ENCODE measurements around the gene CERKL.

CERKL gene

GRCh38 chr2:181672255-181673008 is 15.5 kb upstream of the CERKL start:
- Histone ChIP-seq H3K27me3 (ENCODE audit: insufficient read depth, low read depth) (no peaks in the 10 kb centered on the region), H3K79me2 (ENCODE audit: insufficient read depth, low read depth) (no peaks in the 10 kb centered on the region), H3K27ac (no peak overlapping the region), H3K4me1 (ENCODE audit: low read depth, poor library complexity, severe bottlenecking) (no peaks in the 10 kb centered on the region), H3K4me2 (no peak overlapping the region), H4K20me1 (ENCODE audit: insufficient read depth) (no peaks in the 10 kb centered on the region), H3K36me3 (ENCODE audit: insufficient read depth) (no peaks in the 10 kb centered on the region), H2AFZ (ENCODE audit: low read depth) (no peak overlapping the region), H3K4me3 (IDR thresholded peaks at IDR 0.05; ENCODE audit: insufficient read depth, low read depth, low read length) (no peak overlapping the region), H3K9ac (no peak overlapping the region)
- no peak for TF ChIP-seq CTCF (conservative IDR thresholded peaks at IDR 0.05; ENCODE audit: low read depth, low read length)

- no peaks in the 10 kb centered on the region for H3K36me3 ChIP-seq (ENCODE audit: insufficient read depth)
- no peaks in the 10 kb centered on the region for H3K4me1 ChIP-seq (ENCODE audit: low read depth, poor library complexity, severe bottlenecking)
- no peak overlapping the region for H3K27ac ChIP-seq
- TF ChIP-seq CTCF (conservative IDR thresholded peaks at IDR 0.05; ENCODE audit: low read depth, low read length) = no peak
- no peak overlapping the region for H2AFZ ChIP-seq (ENCODE audit: low read depth)
- no peak overlapping the region for H3K4me3 ChIP-seq (IDR thresholded peaks at IDR 0.05; ENCODE audit: insufficient read depth, low read depth, low read length)
- no peak overlapping the region for H3K4me2 ChIP-seq
- H4K20me1 ChIP-seq (ENCODE audit: insufficient read depth) = no peaks in the 10 kb centered on the region
- no peak overlapping the region for H3K9ac ChIP-seq
- H3K79me2 ChIP-seq (ENCODE audit: insufficient read depth, low read depth) = no peaks in the 10 kb centered on the region
- no peaks in the 10 kb centered on the region for H3K27me3 ChIP-seq (ENCODE audit: insufficient read depth, low read depth)
These were observed 13.7 kb upstream of the CERKL start for GRCh38 chr2:181670632-181671031.

GRCh38 chr2:181667234-181667633 is 10.3 kb upstream of the CERKL start:
- no peak overlapping the region for H2AFZ ChIP-seq (ENCODE audit: low read depth)
- H3K4me2 ChIP-seq = no peak overlapping the region
- no peaks in the 10 kb centered on the region for H3K79me2 ChIP-seq (ENCODE audit: insufficient read depth, low read depth)
- H3K27me3 ChIP-seq (ENCODE audit: insufficient read depth, low read depth) = no peaks in the 10 kb centered on the region
- no peak overlapping the region for H3K4me3 ChIP-seq (IDR thresholded peaks at IDR 0.05; ENCODE audit: insufficient read depth, low read depth, low read length)
- no peak overlapping the region for H3K9ac ChIP-seq
- no peak overlapping the region for H3K27ac ChIP-seq
- no peaks in the 10 kb centered on the region for H3K4me1 ChIP-seq (ENCODE audit: low read depth, poor library complexity, severe bottlenecking)
- H3K36me3 ChIP-seq (ENCODE audit: insufficient read depth) = no peaks in the 10 kb centered on the region
- no peaks in the 10 kb centered on the region for H4K20me1 ChIP-seq (ENCODE audit: insufficient read depth)
- no peak for TF ChIP-seq CTCF (conservative IDR thresholded peaks at IDR 0.05; ENCODE audit: low read depth, low read length)

- no peak for TF ChIP-seq CTCF (conservative IDR thresholded peaks at IDR 0.05; ENCODE audit: low read depth, low read length)
- no peak overlapping the region for H3K27ac ChIP-seq
- H3K4me1 ChIP-seq (ENCODE audit: low read depth, poor library complexity, severe bottlenecking) = no peaks in the 10 kb centered on the region
- H3K4me2 ChIP-seq = no peak overlapping the region
- no peaks in the 10 kb centered on the region for H3K27me3 ChIP-seq (ENCODE audit: insufficient read depth, low read depth)
- H2AFZ ChIP-seq (ENCODE audit: low read depth) = no peak overlapping the region
- no peak overlapping the region for H3K9ac ChIP-seq
- no peaks in the 10 kb centered on the region for H3K79me2 ChIP-seq (ENCODE audit: insufficient read depth, low read depth)
- H3K36me3 ChIP-seq (ENCODE audit: insufficient read depth) = no peaks in the 10 kb centered on the region
- no peaks in the 10 kb centered on the region for H4K20me1 ChIP-seq (ENCODE audit: insufficient read depth)
- no peak overlapping the region for H3K4me3 ChIP-seq (IDR thresholded peaks at IDR 0.05; ENCODE audit: insufficient read depth, low read depth, low read length)
These were observed 5.4 kb upstream of the CERKL start for GRCh38 chr2:181662287-181662686.

All from KMS-11 (cell line).